CD4-positive, alpha-beta T cell (primary cell): ENCODE results near the gene MACROH2A1. TPM values are rescaled to one million over a fixed set of nuclear protein-coding genes. Genes with fewer than 3 reads are reported as not detected.
A peak's percentile ranks its signal among the peaks of the same experiment; 100 is the strongest.

Experiments
- ATAC-seq: fragments of 200-7000 bp; cut with Tn5 transposase; one replicate; pipeline ENCODE4 v1.10.0; 2022; ENCODE audit warnings: mild to moderate bottlenecking; ENCODE audit not compliant: poor library complexity
- CTCF ChIA-PET: fragments of 350-600 bp; sonication (Branson Sonifier 250); formaldehyde crosslinking; loops from one replicate; lab custom pipeline; 2021; ENCODE audit warnings: antibody characterized with exemption, inconsistent platforms; lab: Charles Lee
- POLR2A ChIA-PET: fragments of 350-600 bp; sonication (Branson Sonifier 250); formaldehyde crosslinking; loops from one replicate; lab custom pipeline; 2021; ENCODE audit warnings: antibody characterized with exemption, inconsistent platforms; lab: Charles Lee
- DNase-seq, 14 experiments: peaks; one replicate each; pipeline ENCODE4 v3.0.0-alpha.2; 2013 to 2020; ENCODE audit warnings: mixed read lengths in 2 of 14
- H3K27ac ChIP-seq, 2 donors: one replicate each; pipeline versions ENCODE4 v1.5.1 to v1.7.0; 2013; ENCODE audit warnings: low read length in 2 of 2, low read depth in 1 of 2, mild to moderate bottlenecking in 1 of 2
- H3K27me3 ChIP-seq, 2 experiments: 1 replicate in 1 of 2; 2 replicates in 1 of 2; pipeline versions ENCODE4 v1.6.1 to v1.7.0; 2013; ENCODE audit warnings: low read length in 2 of 2, control low read depth in 1 of 2, mild to moderate bottlenecking in 1 of 2, moderate library complexity in 1 of 2; ENCODE audit not compliant: insufficient read depth in 2 of 2, control insufficient read depth in 1 of 2
- H3K36me3 ChIP-seq: one replicate; pipeline ENCODE4 v1.6.1; 2013; ENCODE audit warnings: low read length, control low read depth; ENCODE audit not compliant: insufficient read depth
- H3K4me1 ChIP-seq: one replicate; pipeline ENCODE4 v1.6.1; 2013; ENCODE audit warnings: low read length, control low read depth; ENCODE audit not compliant: insufficient read depth
- H3K4me3 ChIP-seq: one replicate; pipeline ENCODE4 v1.5.1; 2013; ENCODE audit warnings: mild to moderate bottlenecking, low read length, moderate library complexity
- H3K9me3 ChIP-seq, 2 experiments: 1 replicate in 1 of 2; 2 replicates in 1 of 2; pipeline versions ENCODE4 v1.6.1 to v1.7.0; 2013; ENCODE audit warnings: low read length in 2 of 2, mild to moderate bottlenecking in 2 of 2, control low read depth in 1 of 2, moderate library complexity in 1 of 2; ENCODE audit not compliant: control insufficient read depth in 1 of 2, insufficient read depth in 1 of 2
- H3K27ac Mint-ChIP-seq: one replicate; pipeline ENCODE4 v1.8.0; 2020; ENCODE audit warnings: mixed read lengths
- H3K27me3 Mint-ChIP-seq: one replicate; pipeline ENCODE4 v1.8.0; 2021; ENCODE audit warnings: mixed read lengths
- H3K36me3 Mint-ChIP-seq: one replicate; pipeline ENCODE4 v1.8.0; 2021; ENCODE audit warnings: low read depth, mixed read lengths
- H3K4me1 Mint-ChIP-seq: one replicate; pipeline ENCODE4 v1.8.0; 2021; ENCODE audit warnings: low read depth, mixed read lengths
- H3K4me3 Mint-ChIP-seq: one replicate; pipeline ENCODE4 v1.8.0; 2020; ENCODE audit warnings: mild to moderate bottlenecking, mixed read lengths
- H3K9me3 Mint-ChIP-seq: one replicate; pipeline ENCODE4 v1.8.0; 2020; ENCODE audit warnings: mixed read lengths
- intact Hi-C, 2 experiments: fragments of 100-400 bp; cut with DNase I in 1 of 2; cut with micrococcal nuclease in 1 of 2; formaldehyde crosslinking; loops; one replicate each; pipeline versions ENCODE4 v1.15.1 to v1.9.0; 2023 to 2025; cut with DNase I, micrococcal nuclease
- total RNA-seq, 174 experiments: library from RNA in 2 of 174; stranded (reverse) in 2 of 174; gene quantifications; one replicate each; pipeline ENCODE4 v1.2.3 and lab custom pipeline; 2021 to 2026
- TF ChIP-seq, protein P1 (sequence below): fragments of 200-600 bp; IDR thresholded peaks from one replicate; pipeline ENCODE4 v1.8.0; 2022; ENCODE audit warnings: antibody characterized with exemption, mild to moderate bottlenecking

MACROH2A1 gene
- total RNA-seq, 2 experiments from 2014 or later, result 114 to 120 TPM

DNA sequence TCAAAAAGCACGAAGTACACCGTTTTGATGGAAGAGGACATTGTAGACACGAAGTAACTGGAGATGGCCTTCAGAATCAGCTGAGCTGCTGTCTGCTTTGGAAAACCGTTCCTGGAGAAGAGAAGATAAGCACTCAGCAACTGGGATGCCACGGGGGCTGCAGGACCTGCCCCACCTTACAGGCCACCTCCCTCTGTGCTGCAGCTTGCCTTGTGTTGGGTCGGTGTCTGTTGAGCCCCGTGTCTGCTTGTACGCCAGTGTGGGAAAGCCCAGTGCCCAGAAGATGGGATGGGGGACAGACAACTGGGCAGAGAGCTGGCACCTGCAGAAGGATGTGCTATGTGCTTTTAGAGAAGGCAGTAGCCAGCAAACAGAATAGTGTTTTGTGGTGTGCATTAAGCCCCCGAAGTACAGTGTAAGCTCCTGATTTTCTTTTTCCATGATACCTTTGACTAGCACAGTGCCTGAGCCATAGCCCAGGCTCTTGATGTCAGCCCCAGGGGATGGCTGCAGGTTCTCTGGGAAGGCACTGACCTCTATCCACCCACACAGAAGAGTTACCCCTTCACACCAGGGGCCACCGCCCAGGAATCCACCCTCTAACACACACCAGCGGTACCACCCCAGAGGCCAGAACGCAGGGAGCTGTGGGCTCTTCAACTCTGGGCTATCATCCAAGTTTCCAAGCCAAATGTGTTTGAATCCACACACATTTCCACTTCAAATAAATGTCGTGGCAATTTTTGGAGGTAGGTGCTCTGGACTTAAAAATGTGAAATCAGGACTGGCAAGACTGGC lies 63.8 kb downstream of the MACROH2A1 start:
- Mint-ChIP-seq H3K9me3 (no peaks in the 10 kb centered on the region), H3K4me1 (no peaks in the 10 kb centered on the region), H3K4me3 (no peak overlapping the region), H3K36me3 (peaks cover 83% of the 10 kb centered on the region), H3K27ac (no peak overlapping the region), H3K27me3 (no peaks in the 10 kb centered on the region)
- Histone ChIP-seq H3K9me3 (no peaks in the 10 kb centered on the region), H3K27me3 (no peaks in the 10 kb centered on the region), H3K27ac (no peak overlapping the region), H3K4me1 (no peaks in the 10 kb centered on the region), H3K4me3 (no peak overlapping the region), H3K36me3 (peaks cover 61% of the 10 kb centered on the region)
- TF ChIP-seq, protein P1, sequence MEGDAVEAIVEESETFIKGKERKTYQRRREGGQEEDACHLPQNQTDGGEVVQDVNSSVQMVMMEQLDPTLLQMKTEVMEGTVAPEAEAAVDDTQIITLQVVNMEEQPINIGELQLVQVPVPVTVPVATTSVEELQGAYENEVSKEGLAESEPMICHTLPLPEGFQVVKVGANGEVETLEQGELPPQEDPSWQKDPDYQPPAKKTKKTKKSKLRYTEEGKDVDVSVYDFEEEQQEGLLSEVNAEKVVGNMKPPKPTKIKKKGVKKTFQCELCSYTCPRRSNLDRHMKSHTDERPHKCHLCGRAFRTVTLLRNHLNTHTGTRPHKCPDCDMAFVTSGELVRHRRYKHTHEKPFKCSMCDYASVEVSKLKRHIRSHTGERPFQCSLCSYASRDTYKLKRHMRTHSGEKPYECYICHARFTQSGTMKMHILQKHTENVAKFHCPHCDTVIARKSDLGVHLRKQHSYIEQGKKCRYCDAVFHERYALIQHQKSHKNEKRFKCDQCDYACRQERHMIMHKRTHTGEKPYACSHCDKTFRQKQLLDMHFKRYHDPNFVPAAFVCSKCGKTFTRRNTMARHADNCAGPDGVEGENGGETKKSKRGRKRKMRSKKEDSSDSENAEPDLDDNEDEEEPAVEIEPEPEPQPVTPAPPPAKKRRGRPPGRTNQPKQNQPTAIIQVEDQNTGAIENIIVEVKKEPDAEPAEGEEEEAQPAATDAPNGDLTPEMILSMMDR, result no peak
- DNase-seq (no peak), ATAC-seq (no peak)
- intact Hi-C loops, result no loop called here
- ChIA-PET POLR2A (no interaction called here), CTCF (no interaction called here)

DNA sequence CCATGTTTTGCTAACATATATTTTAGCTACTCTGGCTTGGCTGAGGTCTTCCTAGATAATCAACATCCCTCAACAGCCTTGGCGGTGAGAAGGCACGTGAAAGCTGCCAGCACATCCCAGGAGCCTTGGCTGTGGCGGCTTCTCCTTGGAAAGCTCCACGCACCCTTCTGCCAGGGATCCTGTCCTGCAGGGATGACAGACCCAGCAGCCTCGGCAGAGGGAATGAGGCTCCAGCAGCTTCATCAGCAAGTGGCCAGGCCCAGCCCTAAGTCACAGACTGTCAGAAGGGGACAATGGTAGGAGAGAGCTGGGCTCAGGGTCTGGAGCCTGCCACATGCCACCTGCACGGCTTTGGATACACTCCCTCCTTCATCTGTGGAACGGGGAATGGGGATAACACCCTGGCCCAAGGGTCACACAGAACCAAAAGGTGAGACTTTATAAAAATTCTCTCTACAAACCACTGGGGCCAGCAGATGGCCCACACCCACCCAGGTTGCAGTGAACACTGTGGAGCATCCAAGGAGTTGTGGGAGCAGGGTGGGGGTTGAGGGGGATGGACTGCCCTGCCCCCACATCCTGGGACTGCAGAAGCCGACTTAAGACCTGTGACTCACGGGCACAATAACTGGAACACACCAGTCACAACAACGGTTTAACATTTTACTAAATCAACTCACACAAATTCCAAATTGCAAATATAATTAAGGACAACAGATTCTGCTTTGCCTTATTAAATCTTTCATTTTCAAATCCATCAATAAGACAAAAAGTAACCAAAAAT lies 65.1 kb downstream of the MACROH2A1 start:
- Mint-ChIP-seq H3K27ac (no peak overlapping the region), H3K4me3 (no peak overlapping the region), H3K4me1 (no peaks in the 10 kb centered on the region), H3K36me3 (peaks cover 76% of the 10 kb centered on the region), H3K9me3 (no peaks in the 10 kb centered on the region), H3K27me3 (no peaks in the 10 kb centered on the region)
- no peak overlapping the region for H3K27ac ChIP-seq
- ChIA-PET POLR2A (no interaction called here), CTCF (no interaction called here)
- intact Hi-C loops, result loop anchor here in 1 of 2 experiments (2.0 to 5.0 kb wide), 2 partner anchors 143 to 417 kb away; no protein-coding TSS in a partner anchor
- ATAC-seq (no peak), DNase-seq (no peak)
- no peaks in the 10 kb centered on the region for H3K9me3 ChIP-seq
- H3K36me3 ChIP-seq, result peaks cover 49% of the 10 kb centered on the region
- H3K27me3 ChIP-seq, result no peaks in the 10 kb centered on the region
- H3K4me3 ChIP-seq, result no peak overlapping the region
- H3K4me1 ChIP-seq, result no peaks in the 10 kb centered on the region
- TF ChIP-seq, protein P1, result no peak

DNA sequence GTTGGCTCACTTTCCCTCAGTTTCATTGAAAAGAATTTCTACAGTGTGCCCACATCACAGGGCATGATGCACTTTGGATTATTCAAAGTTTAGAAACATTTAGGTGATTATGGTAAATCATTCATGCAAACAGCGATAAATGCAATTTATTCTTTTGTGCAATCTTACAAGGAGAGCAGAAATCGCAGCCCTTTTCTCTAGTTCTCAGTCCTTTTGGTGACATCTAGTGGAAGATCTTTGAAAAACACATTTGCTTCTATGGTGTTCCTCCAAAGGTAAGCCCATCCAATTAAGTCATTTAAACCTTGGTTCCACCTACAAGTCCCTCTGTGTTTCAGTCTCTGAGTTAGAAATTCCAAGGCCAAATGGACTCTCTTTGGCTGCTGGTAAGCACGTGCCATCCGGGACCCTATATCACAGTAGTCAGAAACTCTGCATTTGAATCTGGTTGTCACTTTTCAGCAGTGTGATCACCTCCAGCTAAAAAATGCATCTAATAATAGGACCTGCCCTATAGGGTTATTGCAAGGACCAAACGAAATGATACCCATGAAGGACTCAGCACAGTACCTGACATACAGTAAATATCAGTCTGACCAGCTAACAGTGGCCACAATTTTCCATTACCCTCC lies 66.4 kb downstream of the MACROH2A1 start:
- no peaks in the 10 kb centered on the region for H3K9me3 Mint-ChIP-seq
- POLR2A ChIA-PET, result no interaction called here

More for the DNA sequence above, 66.4 kb downstream of the MACROH2A1 start:
- DNase-seq (peak in 3 of 14 experiments; percentile 33 to 47 (median 37)), ATAC-seq (peak; percentile 55)
- Mint-ChIP-seq H3K4me3 (no peak overlapping the region), H3K27ac (no peak overlapping the region), H3K36me3 (peaks cover 69% of the 10 kb centered on the region), H3K27me3 (no peaks in the 10 kb centered on the region), H3K4me1 (peaks cover 7% of the 10 kb centered on the region)
- CTCF ChIA-PET, result no interaction called here
- no peak overlapping the region for H3K27ac ChIP-seq
- no peaks in the 10 kb centered on the region for H3K27me3 ChIP-seq
- H3K4me3 ChIP-seq, result no peak overlapping the region
- no peaks in the 10 kb centered on the region for H3K4me1 ChIP-seq
- peaks cover 39% of the 10 kb centered on the region for H3K36me3 ChIP-seq
- intact Hi-C loops, result loop anchor here in 1 of 2 experiments (2.0 to 5.0 kb wide), 2 partner anchors 142 to 415 kb away; no protein-coding TSS in a partner anchor
- TF ChIP-seq, protein P1, result peak; percentile 62
- no peaks in the 10 kb centered on the region for H3K9me3 ChIP-seq
